PC-3 (cell line): ENCODE data around the gene MPZL1.

Source experiments
- CTCF ChIP-seq: fragments of 300-600 bp; sonication (generic); conservative IDR thresholded peaks from 2 replicates; pipeline ENCODE4 v1.5.1; 2017; ENCODE audit warnings: antibody characterized with exemption, low read depth, mild to moderate bottlenecking, low read length
- EZH2 ChIP-seq: fragments of 300-600 bp; sonication (generic); IDR thresholded peaks from one replicate; pipeline ENCODE4 v1.6.1; 2017; ENCODE audit warnings: antibody characterized with exemption, mild to moderate bottlenecking, low read length; ENCODE audit not compliant: unreplicated experiment
- EZH2phosphoT487 ChIP-seq: fragments of 300-600 bp; sonication (generic); IDR thresholded peaks from 2 replicates; pipeline ENCODE4 v1.6.1; 2018; ENCODE audit warnings: mild to moderate bottlenecking, antibody characterized with exemption, low read length, borderline replicate concordance

- no peak for TF ChIP-seq EZH2
- TF ChIP-seq CTCF: no peak
- TF ChIP-seq EZH2phosphoT487: no peak
Observed at GRCh38 chr1:167708940-167709389, 12.8 kb upstream of the MPZL1 start.
